Astrocyte of the cerebellum (primary cell): Measurements from ENCODE around the gene CAMTA1.
A peak's percentile ranks its signal among the peaks of the same experiment; 100 is the strongest.

Experiments
- DNase-seq: peaks from one replicate; pipeline ENCODE4 v3.0.0-alpha.2; 2011; ENCODE audit warnings: low read depth
- H3K4me3 ChIP-seq: 2 replicates; pipeline ENCODE4 v1.5.1; 2011; ENCODE audit warnings: mild to moderate bottlenecking, low read depth, low read length, moderate library complexity
- CTCF ChIP-seq: IDR thresholded peaks from 2 replicates; pipeline ENCODE4 v1.5.1; 2012; ENCODE audit warnings: low read length, low read depth, moderate library complexity, mild to moderate bottlenecking; ENCODE audit errors: missing control alignments
- in situ Hi-C: cut with HindIII; loops from 2 replicates; pipeline ENCODE4 v1.10.0; 2017; ENCODE audit warnings: low sequenced_read_pairs

The CAMTA1 gene

GRCh38 chr1:7695497-7696117 is 910.4 kb downstream of the CAMTA1 start:
- TF ChIP-seq CTCF = no peak
- H3K4me3 ChIP-seq = no peak overlapping the region
- no peak for DNase-seq
- in situ Hi-C loops = no loop called here

- no peak overlapping the region for H3K4me3 ChIP-seq
- TF ChIP-seq CTCF = no peak
- DNase-seq = no peak
- in situ Hi-C loops = no loop called here
These were observed 913.4 kb downstream of the CAMTA1 start for GRCh38 chr1:7698641-7699040.

GRCh38 chr1:7702365-7702764 is 917.1 kb downstream of the CAMTA1 start:
- TF ChIP-seq CTCF = no peak
- in situ Hi-C loops = no loop called here
- no peak overlapping the region for H3K4me3 ChIP-seq
- DNase-seq = no peak

- TF ChIP-seq CTCF = no peak
- in situ Hi-C loops = no loop called here
- no peak for DNase-seq
- H3K4me3 ChIP-seq = no peak overlapping the region
These were observed 918.3 kb downstream of the CAMTA1 start for GRCh38 chr1:7703321-7704213.

- peak; percentile 67 for DNase-seq
- no peak for TF ChIP-seq CTCF
- H3K4me3 ChIP-seq = peak overlapping the region; percentile 39
- in situ Hi-C loops = no loop called here
These were observed 919.2 kb downstream of the CAMTA1 start for GRCh38 chr1:7704214-7705047.

- in situ Hi-C loops = no loop called here
- TF ChIP-seq CTCF = no peak
- peak overlapping the region; percentile 39 for H3K4me3 ChIP-seq
- no peak for DNase-seq
These were observed 920.0 kb downstream of the CAMTA1 start for GRCh38 chr1:7705048-7705907.
